ENCODE results near the gene GSTT2B. TPM values are rescaled to one million over a fixed set of nuclear protein-coding genes. Genes with fewer than 3 reads are reported as not detected.
"Not testable (repeated sequence)": the region's sequence is repeated elsewhere in the genome, so short reads cannot be mapped to it uniquely, and the experiment has no call there.

Gene GSTT2B
- polyA plus RNA-seq, 1 of the 3 experiments (the other 2 are of a cell fraction) = 32.8 TPM

- Histone ChIP-seq H3K36me3 (replicated peaks in 1 of 2; ENCODE audit: control insufficient read depth in 1 of 2, insufficient read depth in 2 of 2, low read length in 1 of 2) (peaks cover 3 to 30% of the 10 kb centered on the region in 2 experiments), H3F3A (replicated peaks; ENCODE audit: insufficient read depth) (no peaks in the 10 kb centered on the region), H3K4me3 (ENCODE audit: low read depth in 2 of 2, low read length in 1 of 2) (no peak overlapping the region), H2AFZ (ENCODE audit: low read depth) (no peak overlapping the region), H3K9me2 (no peaks in the 10 kb centered on the region), H3K79me2 (ENCODE audit: insufficient read depth) (no peaks in the 10 kb centered on the region), H3K9me3 (no peaks in the 10 kb centered on the region; the same call in 1 of the 2 replicates), H3K27me3 (ENCODE audit: insufficient read depth) (no peaks in the 10 kb centered on the region), H4K20me1 (ENCODE audit: insufficient read depth) (no peaks in the 10 kb centered on the region), H3K4me1 (ENCODE audit: control insufficient read depth in 1 of 2, insufficient read depth in 2 of 2, low read depth in 1 of 2, low read length in 1 of 2) (no peaks in the 10 kb centered on the region), H3K9ac (no peak overlapping the region), H3K4me2 (no peak overlapping the region), H3K27ac (ENCODE audit: low read depth in 2 of 2, low read length in 1 of 2) (no peak overlapping the region)
- no peak for TF ChIP-seq MXI1 (IDR thresholded peaks at IDR 0.05; ENCODE audit: low read depth, low read length)
- TF ChIP-seq RFX5 (IDR thresholded peaks at IDR 0.05; ENCODE audit: low read length) = no peak
- no peak for TF ChIP-seq TAF1 (IDR thresholded peaks at IDR 0.05; ENCODE audit: borderline replicate concordance, low read depth, low read length)
- TF ChIP-seq PBX3 (IDR thresholded peaks at IDR 0.05) = no peak
- TF ChIP-seq POLR2AphosphoS5 (IDR thresholded peaks at IDR 0.05; ENCODE audit: low read depth, low read length) = no peak
- no peak for TF ChIP-seq IRF3 (IDR thresholded peaks at IDR 0.05; ENCODE audit: low read depth, low read length)
- no peak for TF ChIP-seq SMC3 (IDR thresholded peaks at IDR 0.05; ENCODE audit: low read depth, low read length)
- WGBS (ENCODE audit: low lambda C conversion rate) = 75% methylated on average over 5 of the region's 6 CpGs
- ChIA-PET POLR2A (no interaction called here), CTCF (interaction anchor here (1.3 kb wide), 1 partner anchor 32 kb away, joined by 3 read pairs; no protein-coding TSS in a partner anchor)
- no peak for DNase-seq
These were observed 35.9 kb downstream of the GSTT2B start for GRCh38 chr22:23925020-23925606.

GRCh38 chr22:23922921-23923320, 38.1 kb downstream of the GSTT2B start:
- Histone ChIP-seq H3K27ac (ENCODE audit: low read depth in 2 of 2, low read length in 1 of 2) (no peak overlapping the region), H3K27me3 (ENCODE audit: insufficient read depth) (no peaks in the 10 kb centered on the region), H3K79me2 (ENCODE audit: insufficient read depth) (no peaks in the 10 kb centered on the region), H3K4me1 (ENCODE audit: control insufficient read depth in 1 of 2, insufficient read depth in 2 of 2, low read depth in 1 of 2, low read length in 1 of 2) (no peaks in the 10 kb centered on the region), H4K20me1 (ENCODE audit: insufficient read depth) (no peaks in the 10 kb centered on the region), H3K9ac (no peak overlapping the region), H3K4me2 (no peak overlapping the region), H3K4me3 (ENCODE audit: low read depth in 2 of 2, low read length in 1 of 2) (no peak overlapping the region), H3K9me3 (no peaks in the 10 kb centered on the region; the same call in 1 of the 2 replicates), H3F3A (replicated peaks; ENCODE audit: insufficient read depth) (no peaks in the 10 kb centered on the region), H3K36me3 (replicated peaks in 1 of 2; ENCODE audit: control insufficient read depth in 1 of 2, insufficient read depth in 2 of 2, low read length in 1 of 2) (peaks cover 3 to 30% of the 10 kb centered on the region in 2 experiments), H2AFZ (ENCODE audit: low read depth) (no peak overlapping the region), H3K9me2 (no peaks in the 10 kb centered on the region)
- 68% methylated on average over 2 of the region's 2 CpGs for WGBS (ENCODE audit: low lambda C conversion rate)
- ChIA-PET POLR2A (no interaction called here), CTCF (no interaction called here)
- DNase-seq = no peak
- TF ChIP-seq YY1 (IDR thresholded peaks at IDR 0.05; ENCODE audit: low read depth) = no peak
- no peak for TF ChIP-seq POLR2AphosphoS5 (IDR thresholded peaks at IDR 0.05; ENCODE audit: low read depth, low read length)
- no peak for TF ChIP-seq JUND (IDR thresholded peaks at IDR 0.05)
- no peak for TF ChIP-seq RXRA (IDR thresholded peaks at IDR 0.05; ENCODE audit: borderline replicate concordance, low read depth)
- no peak for TF ChIP-seq RFX5 (IDR thresholded peaks at IDR 0.05; ENCODE audit: low read length)
- no peak for TF ChIP-seq USF1 (IDR thresholded peaks at IDR 0.05; ENCODE audit: borderline replicate concordance, low read depth)

GRCh38 chr22:23921586-23922201, 39.3 kb downstream of the GSTT2B start:
- H4K20me1 ChIP-seq (ENCODE audit: insufficient read depth); H3K9me3 ChIP-seq; H3K9ac ChIP-seq; H2AFZ ChIP-seq (ENCODE audit: low read depth); H3K79me2 ChIP-seq (ENCODE audit: insufficient read depth); H3K27ac ChIP-seq (ENCODE audit: low read depth in 2 of 2, low read length in 1 of 2); H3K4me3 ChIP-seq (ENCODE audit: low read depth in 2 of 2, low read length in 1 of 2); H3K27me3 ChIP-seq (ENCODE audit: insufficient read depth); DNase-seq; POLR2A ChIA-PET; H3K9me2 ChIP-seq; H3K4me1 ChIP-seq (ENCODE audit: control insufficient read depth in 1 of 2, insufficient read depth in 2 of 2, low read depth in 1 of 2, low read length in 1 of 2); H3K4me2 ChIP-seq; H3F3A ChIP-seq (replicated peaks; ENCODE audit: insufficient read depth): not testable (repeated sequence)
- H3K36me3 ChIP-seq (replicated peaks in 1 of 2; ENCODE audit: control insufficient read depth in 1 of 2, insufficient read depth in 2 of 2, low read length in 1 of 2) = peaks cover 3 to 30% of the 10 kb centered on the region in 2 experiments
- WGBS (ENCODE audit: low lambda C conversion rate) = 92% methylated on average over 13 of the region's 13 CpGs
- CTCF ChIA-PET = interaction anchor here (0.8 to 1.1 kb wide), 2 partner anchors 17 to 27 kb away, joined by 3 to 4 read pairs; partner anchors contain the start of gene MIF

GRCh38 chr22:23920267-23920611, 40.8 kb downstream of the GSTT2B start:
- H3K9me3 ChIP-seq; H3K9me2 ChIP-seq; H3K27ac ChIP-seq (ENCODE audit: low read depth in 2 of 2, low read length in 1 of 2); H3K4me2 ChIP-seq; H3K4me3 ChIP-seq (ENCODE audit: low read depth in 2 of 2, low read length in 1 of 2); POLR2A ChIA-PET; H3K4me1 ChIP-seq (ENCODE audit: control insufficient read depth in 1 of 2, insufficient read depth in 2 of 2, low read depth in 1 of 2, low read length in 1 of 2); H2AFZ ChIP-seq (ENCODE audit: low read depth); H3K27me3 ChIP-seq (ENCODE audit: insufficient read depth); DNase-seq; H3K79me2 ChIP-seq (ENCODE audit: insufficient read depth); H3F3A ChIP-seq (replicated peaks; ENCODE audit: insufficient read depth); H3K9ac ChIP-seq; H4K20me1 ChIP-seq (ENCODE audit: insufficient read depth): not testable (repeated sequence)
- 73% methylated on average over 1 of the region's 1 CpG for WGBS (ENCODE audit: low lambda C conversion rate)
- CTCF ChIA-PET = interaction anchor here (1.1 kb wide), 1 partner anchor 19 kb away, joined by 3 read pairs; no protein-coding TSS in a partner anchor
- peaks cover 0 to 27% of the 10 kb centered on the region in 2 experiments for H3K36me3 ChIP-seq (replicated peaks in 1 of 2; ENCODE audit: control insufficient read depth in 1 of 2, insufficient read depth in 2 of 2, low read length in 1 of 2)
